SK-N-SH treated with all-trans-retinoic acid at 6 μM for 48 hours (cell line): ENCODE results near the gene ZNF853.
"Not testable (repeated sequence)": the region's sequence is repeated elsewhere in the genome, so short reads cannot be mapped to it uniquely, and the experiment has no call there.

Experiments
- ATAC-seq: fragments of 200-7000 bp; cut with Tn5 transposase; 3 replicates; pipeline ENCODE4 v1.9.1; 2020; ENCODE audit warnings: mild to moderate bottlenecking, moderate library complexity
- ARNTL ChIP-seq: fragments of 450-650 bp; formaldehyde crosslinking; IDR thresholded peaks from 2 replicates; pipeline ENCODE4 v1.5.0; 2020; ENCODE audit warnings: low read depth, mild to moderate bottlenecking, moderate library complexity, borderline replicate concordance
- BACH2 ChIP-seq: fragments of 250-450 bp; sonication (Bioruptor Pico); IDR thresholded peaks from 2 replicates; pipeline ENCODE4 v1.9.0; 2021; ENCODE audit warnings: mild to moderate bottlenecking, borderline replicate concordance
- CSDC2 ChIP-seq: fragments of 250-450 bp; sonication (Bioruptor Pico); IDR thresholded peaks from 2 replicates; pipeline ENCODE4 v1.5.0; 2020; ENCODE audit warnings: mild to moderate bottlenecking, moderate library complexity
- ESRRG ChIP-seq: fragments of 250-450 bp; sonication (Bioruptor Pico); IDR thresholded peaks from 2 replicates; pipeline ENCODE4 v1.6.1; 2021; ENCODE audit warnings: mild to moderate bottlenecking
- GLIS3 ChIP-seq: fragments of 250-450 bp; sonication (Bioruptor Pico); IDR thresholded peaks from 2 replicates; pipeline ENCODE4 v1.5.0; 2020; ENCODE audit warnings: mild to moderate bottlenecking, moderate library complexity
- ISL1 ChIP-seq: fragments of 250-450 bp; sonication (Bioruptor Pico); IDR thresholded peaks from 2 replicates; pipeline ENCODE4 v2.1.2; 2022; ENCODE audit warnings: mild to moderate bottlenecking, moderate library complexity
- OSR1 ChIP-seq: fragments of 250-450 bp; sonication (Bioruptor Pico); IDR thresholded peaks from 2 replicates; pipeline ENCODE4 v1.8.0; 2022; ENCODE audit warnings: moderate library complexity, mild to moderate bottlenecking, inconsistent platforms
- PPARA ChIP-seq: fragments of 250-450 bp; sonication (Bioruptor Pico); IDR thresholded peaks from 2 replicates; pipeline ENCODE4 v1.5.0; 2020; ENCODE audit warnings: mild to moderate bottlenecking, borderline replicate concordance
- RARB ChIP-seq: fragments of 250-450 bp; sonication (Bioruptor Pico); IDR thresholded peaks from 2 replicates; pipeline ENCODE4 v1.8.0; 2021; ENCODE audit warnings: mild to moderate bottlenecking, moderate library complexity
- TCF4 ChIP-seq: fragments of 250-450 bp; sonication (Bioruptor Pico); IDR thresholded peaks from 2 replicates; pipeline ENCODE4 v1.8.0; 2021; ENCODE audit warnings: mild to moderate bottlenecking, moderate library complexity, borderline replicate concordance
- TOX ChIP-seq: fragments of 250-450 bp; sonication (Bioruptor Pico); IDR thresholded peaks from 2 replicates; pipeline ENCODE4 v1.8.0; 2021; ENCODE audit warnings: mild to moderate bottlenecking, moderate library complexity, borderline replicate concordance
- ZC3H10 ChIP-seq: fragments of 250-450 bp; sonication (Bioruptor Pico); IDR thresholded peaks from 2 replicates; pipeline ENCODE4 v1.5.1; 2021; ENCODE audit warnings: mild to moderate bottlenecking, moderate library complexity
- ZFP30 ChIP-seq: fragments of 450-650 bp; formaldehyde crosslinking; IDR thresholded peaks from 2 replicates; pipeline ENCODE4 v1.5.0; 2022; ENCODE audit warnings: mild to moderate bottlenecking, moderate library complexity
- ZNF565 ChIP-seq: fragments of 450-650 bp; formaldehyde crosslinking; conservative IDR thresholded peaks from 2 replicates; pipeline ENCODE4 v1.5.0; 2020; ENCODE audit warnings: low read depth, mild to moderate bottlenecking, moderate library complexity
- ZNF70 ChIP-seq: fragments of 450-650 bp; formaldehyde crosslinking; IDR thresholded peaks from 2 replicates; pipeline ENCODE4 v1.5.0; 2020; ENCODE audit warnings: mild to moderate bottlenecking, moderate library complexity
- ZNF8 ChIP-seq: fragments of 450-650 bp; formaldehyde crosslinking; IDR thresholded peaks from 2 replicates; pipeline ENCODE4 v1.5.0; 2020; ENCODE audit warnings: mild to moderate bottlenecking, moderate library complexity
- TF ChIP-seq, protein P1 (sequence below): fragments of 250-450 bp; sonication (Bioruptor Pico); IDR thresholded peaks from 2 replicates; pipeline ENCODE4 v1.5.0; 2020; ENCODE audit warnings: mild to moderate bottlenecking, moderate library complexity
- TF ChIP-seq, protein P2 (sequence below): fragments of 250-450 bp; sonication (Bioruptor Pico); IDR thresholded peaks from 2 replicates; pipeline ENCODE4 v1.5.1; 2020; ENCODE audit warnings: low read depth, mild to moderate bottlenecking, moderate library complexity
- TF ChIP-seq, protein P3 (sequence below): fragments of 250-450 bp; sonication (Bioruptor Pico); IDR thresholded peaks from 2 replicates; pipeline ENCODE4 v1.5.1; 2021; ENCODE audit warnings: mild to moderate bottlenecking, moderate library complexity
- TF ChIP-seq, protein P4 (sequence below): fragments of 250-450 bp; sonication (Bioruptor Pico); IDR thresholded peaks from 2 replicates; pipeline ENCODE4 v1.8.0; 2020; ENCODE audit warnings: mild to moderate bottlenecking, moderate library complexity, borderline replicate concordance

The ZNF853 gene

DNA sequence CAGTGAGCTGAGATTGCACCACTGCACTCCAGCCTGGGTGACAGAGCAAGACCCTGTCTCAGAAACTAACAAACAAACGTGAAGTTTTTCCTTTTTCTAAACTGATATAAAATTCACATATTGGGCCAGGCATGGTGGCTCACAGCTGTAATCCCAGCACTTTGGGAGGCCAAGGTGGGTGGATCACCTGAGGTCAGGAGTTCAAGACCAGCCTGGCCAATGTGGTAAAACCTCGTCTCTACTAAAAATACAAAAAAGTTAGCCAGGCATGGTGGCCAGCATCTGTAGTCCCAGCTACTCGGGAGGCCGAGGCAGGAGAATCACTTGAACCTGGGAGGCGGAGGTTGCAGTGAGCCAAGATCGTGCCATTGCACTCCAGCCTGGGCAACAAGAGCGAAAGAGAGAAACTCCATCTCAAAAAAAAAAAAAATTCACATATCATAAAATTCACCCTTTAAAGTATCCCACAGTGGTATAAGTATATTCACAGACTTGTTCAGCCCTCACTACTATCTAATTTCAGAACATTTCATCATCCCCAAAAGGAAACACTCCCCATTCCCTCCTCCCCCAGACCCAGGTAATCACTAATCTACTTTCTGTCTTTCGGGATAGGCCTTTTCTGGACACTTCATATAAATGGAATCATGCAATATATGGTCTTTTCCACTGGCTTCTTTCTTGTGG is 29.5 kb upstream of the ZNF853 start:
- not testable (repeated sequence) for ATAC-seq

DNA sequence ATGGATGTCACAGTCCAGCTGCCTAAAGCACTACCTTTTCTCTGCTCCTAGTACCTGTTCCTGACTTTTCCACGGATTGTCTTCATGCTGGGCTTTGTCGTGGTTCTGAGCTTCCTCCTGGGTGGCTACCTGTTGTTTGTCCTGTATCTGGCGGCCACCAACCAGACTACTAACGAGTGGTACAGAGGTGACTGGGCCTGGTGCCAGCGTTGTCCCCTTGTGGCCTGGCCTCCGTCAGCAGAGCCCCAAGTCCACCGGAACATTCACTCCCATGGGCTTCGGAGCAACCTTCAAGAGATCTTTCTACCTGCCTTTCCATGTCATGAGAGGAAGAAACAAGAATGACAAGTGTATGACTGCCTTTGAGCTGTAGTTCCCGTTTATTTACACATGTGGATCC is 26.8 kb upstream of the ZNF853 start:
- no peak for ATAC-seq
- TF ChIP-seq ISL1 = no peak
- no peak for TF ChIP-seq ZC3H10 (CRISPR knock-in tag)

DNA sequence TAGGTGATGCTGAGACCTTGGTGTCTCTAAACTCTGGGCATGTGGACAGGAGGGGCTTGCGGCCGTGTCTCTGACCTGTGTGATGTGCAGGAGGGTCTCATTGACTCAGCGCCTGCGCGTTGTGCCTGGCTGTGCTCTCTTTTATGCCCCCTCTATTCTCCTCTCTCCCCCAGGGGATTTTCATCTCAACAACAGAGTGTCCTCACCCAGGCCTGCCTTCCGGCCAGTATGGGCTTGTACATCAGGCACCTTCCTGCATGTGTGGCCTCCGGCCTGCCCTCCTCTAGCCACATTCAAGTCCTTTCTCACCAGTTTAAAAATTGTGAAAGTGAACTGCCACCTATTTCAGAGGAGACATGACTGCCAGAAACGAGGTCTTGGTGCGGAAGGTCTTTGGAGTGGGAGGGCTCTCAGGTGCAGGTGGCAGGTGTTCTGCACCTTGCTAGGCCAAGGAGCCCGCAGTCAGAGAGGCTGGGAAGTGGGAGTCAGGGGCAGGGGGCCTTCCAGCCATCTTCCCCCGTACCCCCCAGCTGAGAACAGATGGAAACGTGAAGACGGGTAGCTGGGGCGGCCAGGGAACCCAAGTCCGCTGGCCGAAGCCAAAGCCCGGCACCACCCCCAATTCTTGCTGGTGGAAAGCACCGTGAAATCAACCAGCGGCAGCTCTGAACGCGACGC is 26.1 kb upstream of the ZNF853 start:
- TF ChIP-seq GLIS3 (CRISPR knock-in tag) = 0 out of 2 replicates have a peak, but pooled peaks have one; percentile 11
- TF ChIP-seq, protein P1, sequence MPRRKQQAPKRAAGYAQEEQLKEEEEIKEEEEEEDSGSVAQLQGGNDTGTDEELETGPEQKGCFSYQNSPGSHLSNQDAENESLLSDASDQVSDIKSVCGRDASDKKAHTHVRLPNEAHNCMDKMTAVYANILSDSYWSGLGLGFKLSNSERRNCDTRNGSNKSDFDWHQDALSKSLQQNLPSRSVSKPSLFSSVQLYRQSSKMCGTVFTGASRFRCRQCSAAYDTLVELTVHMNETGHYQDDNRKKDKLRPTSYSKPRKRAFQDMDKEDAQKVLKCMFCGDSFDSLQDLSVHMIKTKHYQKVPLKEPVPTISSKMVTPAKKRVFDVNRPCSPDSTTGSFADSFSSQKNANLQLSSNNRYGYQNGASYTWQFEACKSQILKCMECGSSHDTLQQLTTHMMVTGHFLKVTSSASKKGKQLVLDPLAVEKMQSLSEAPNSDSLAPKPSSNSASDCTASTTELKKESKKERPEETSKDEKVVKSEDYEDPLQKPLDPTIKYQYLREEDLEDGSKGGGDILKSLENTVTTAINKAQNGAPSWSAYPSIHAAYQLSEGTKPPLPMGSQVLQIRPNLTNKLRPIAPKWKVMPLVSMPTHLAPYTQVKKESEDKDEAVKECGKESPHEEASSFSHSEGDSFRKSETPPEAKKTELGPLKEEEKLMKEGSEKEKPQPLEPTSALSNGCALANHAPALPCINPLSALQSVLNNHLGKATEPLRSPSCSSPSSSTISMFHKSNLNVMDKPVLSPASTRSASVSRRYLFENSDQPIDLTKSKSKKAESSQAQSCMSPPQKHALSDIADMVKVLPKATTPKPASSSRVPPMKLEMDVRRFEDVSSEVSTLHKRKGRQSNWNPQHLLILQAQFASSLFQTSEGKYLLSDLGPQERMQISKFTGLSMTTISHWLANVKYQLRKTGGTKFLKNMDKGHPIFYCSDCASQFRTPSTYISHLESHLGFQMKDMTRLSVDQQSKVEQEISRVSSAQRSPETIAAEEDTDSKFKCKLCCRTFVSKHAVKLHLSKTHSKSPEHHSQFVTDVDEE = no peak
- TF ChIP-seq ESRRG = peak; percentile 77; the same call in 1 of the 2 replicates
- ATAC-seq = no peak

DNA sequence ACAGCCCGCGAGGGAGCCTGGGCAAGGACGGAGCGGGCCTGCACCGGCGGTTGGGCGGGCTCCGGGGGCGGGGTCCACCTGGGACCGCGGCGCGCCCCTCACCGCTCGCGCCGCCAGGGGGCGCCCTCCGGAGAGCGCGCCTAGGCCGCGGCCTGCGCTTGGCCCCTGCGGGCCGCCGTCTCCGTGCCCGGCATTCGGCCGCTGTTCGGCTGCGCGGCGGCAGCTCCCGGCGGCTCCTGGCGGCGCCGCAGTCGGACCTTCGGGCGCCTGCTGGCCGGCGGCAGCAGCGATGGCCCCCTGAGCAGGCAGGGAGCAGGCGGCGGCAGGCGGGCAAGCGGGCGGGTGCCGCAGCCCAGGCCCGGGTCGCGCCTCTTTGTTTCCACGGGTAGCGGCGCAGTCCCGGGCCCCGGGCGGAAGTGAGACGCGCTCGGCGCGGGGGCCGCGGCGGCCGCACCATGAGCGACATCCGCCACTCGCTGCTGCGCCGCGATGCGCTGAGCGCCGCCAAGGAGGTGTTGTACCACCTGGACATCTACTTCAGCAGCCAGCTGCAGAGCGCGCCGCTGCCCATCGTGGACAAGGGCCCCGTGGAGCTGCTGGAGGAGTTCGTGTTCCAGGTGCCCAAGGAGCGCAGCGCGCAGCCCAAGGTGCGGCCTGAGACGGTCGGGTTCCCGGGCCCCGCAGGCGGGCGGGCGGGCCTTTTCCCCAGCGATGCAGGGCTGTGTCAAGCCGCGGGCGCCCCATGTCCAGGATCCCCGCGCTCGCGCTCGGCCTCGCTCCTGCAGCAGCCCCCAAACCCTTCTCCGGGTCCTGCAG is 25.4 kb upstream of the ZNF853 start, which contains the start of gene INTS15:
Gene INTS15 (plus strand): TSS at position 193 of the 816 bp plus-strand sequence. CDS start 263 bp downstream, at position 456.
- ATAC-seq = peak; percentile 86
- TF ChIP-seq PPARA (peak; percentile 32; the same call in 1 of the 2 replicates), RARB (CRISPR knock-in tag) (no peak), ZNF8 (no peak), CSDC2 (0 out of 2 replicates have a peak, but pooled peaks have one; percentile 46), ZC3H10 (CRISPR knock-in tag) (0 out of 2 replicates have a peak, but pooled peaks have one; percentile 48)

DNA sequence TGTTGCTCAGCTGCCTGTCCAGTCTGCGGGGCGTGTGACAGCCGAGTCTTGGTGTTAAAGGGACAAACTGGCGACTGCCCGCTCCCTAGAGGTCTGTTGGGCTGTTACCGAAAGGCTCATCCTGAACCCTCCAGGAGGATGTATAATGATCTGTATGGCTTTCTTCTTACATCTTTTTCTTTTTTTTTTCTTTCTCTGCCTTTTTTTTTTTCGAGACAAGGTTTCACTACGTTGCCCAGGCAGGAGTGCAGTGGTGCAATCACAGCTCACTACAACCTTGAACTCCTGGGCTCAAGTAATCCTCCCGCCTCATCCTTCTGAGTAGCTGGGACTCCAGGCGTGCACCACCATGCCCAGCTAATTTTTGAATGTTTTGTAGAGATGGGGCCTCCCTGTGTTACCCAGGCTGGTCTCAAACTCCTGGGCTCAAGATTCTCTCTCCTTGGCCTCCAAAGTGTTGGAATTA is 24.7 kb upstream of the ZNF853 start:
- peak; percentile 74 for ATAC-seq
- TF ChIP-seq BACH2 = no peak
- TF ChIP-seq ZFP30 (CRISPR knock-in tag) = no peak
- no peak for TF ChIP-seq TCF4 (CRISPR knock-in tag)
- TF ChIP-seq, protein P2, sequence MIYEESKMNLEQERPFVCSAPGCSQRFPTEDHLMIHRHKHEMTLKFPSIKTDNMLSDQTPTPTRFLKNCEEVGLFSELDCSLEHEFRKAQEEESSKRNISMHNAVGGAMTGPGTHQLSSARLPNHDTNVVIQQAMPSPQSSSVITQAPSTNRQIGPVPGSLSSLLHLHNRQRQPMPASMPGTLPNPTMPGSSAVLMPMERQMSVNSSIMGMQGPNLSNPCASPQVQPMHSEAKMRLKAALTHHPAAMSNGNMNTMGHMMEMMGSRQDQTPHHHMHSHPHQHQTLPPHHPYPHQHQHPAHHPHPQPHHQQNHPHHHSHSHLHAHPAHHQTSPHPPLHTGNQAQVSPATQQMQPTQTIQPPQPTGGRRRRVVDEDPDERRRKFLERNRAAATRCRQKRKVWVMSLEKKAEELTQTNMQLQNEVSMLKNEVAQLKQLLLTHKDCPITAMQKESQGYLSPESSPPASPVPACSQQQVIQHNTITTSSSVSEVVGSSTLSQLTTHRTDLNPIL (CRISPR knock-in tag) = no peak
- TF ChIP-seq ZNF565 (CRISPR knock-in tag) = no peak
- no peak for TF ChIP-seq ISL1
- TF ChIP-seq OSR1 (CRISPR knock-in tag) = no peak
- TF ChIP-seq, protein P3, sequence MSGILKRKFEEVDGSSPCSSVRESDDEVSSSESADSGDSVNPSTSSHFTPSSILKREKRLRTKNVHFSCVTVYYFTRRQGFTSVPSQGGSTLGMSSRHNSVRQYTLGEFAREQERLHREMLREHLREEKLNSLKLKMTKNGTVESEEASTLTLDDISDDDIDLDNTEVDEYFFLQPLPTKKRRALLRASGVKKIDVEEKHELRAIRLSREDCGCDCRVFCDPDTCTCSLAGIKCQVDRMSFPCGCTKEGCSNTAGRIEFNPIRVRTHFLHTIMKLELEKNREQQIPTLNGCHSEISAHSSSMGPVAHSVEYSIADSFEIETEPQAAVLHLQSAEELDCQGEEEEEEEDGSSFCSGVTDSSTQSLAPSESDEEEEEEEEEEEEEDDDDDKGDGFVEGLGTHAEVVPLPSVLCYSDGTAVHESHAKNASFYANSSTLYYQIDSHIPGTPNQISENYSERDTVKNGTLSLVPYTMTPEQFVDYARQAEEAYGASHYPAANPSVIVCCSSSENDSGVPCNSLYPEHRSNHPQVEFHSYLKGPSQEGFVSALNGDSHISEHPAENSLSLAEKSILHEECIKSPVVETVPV (CRISPR knock-in tag) = no peak
- no peak for TF ChIP-seq TOX (CRISPR knock-in tag)
- no peak for TF ChIP-seq ZNF70
- TF ChIP-seq GLIS3 (CRISPR knock-in tag) = no peak
- TF ChIP-seq, protein P4, sequence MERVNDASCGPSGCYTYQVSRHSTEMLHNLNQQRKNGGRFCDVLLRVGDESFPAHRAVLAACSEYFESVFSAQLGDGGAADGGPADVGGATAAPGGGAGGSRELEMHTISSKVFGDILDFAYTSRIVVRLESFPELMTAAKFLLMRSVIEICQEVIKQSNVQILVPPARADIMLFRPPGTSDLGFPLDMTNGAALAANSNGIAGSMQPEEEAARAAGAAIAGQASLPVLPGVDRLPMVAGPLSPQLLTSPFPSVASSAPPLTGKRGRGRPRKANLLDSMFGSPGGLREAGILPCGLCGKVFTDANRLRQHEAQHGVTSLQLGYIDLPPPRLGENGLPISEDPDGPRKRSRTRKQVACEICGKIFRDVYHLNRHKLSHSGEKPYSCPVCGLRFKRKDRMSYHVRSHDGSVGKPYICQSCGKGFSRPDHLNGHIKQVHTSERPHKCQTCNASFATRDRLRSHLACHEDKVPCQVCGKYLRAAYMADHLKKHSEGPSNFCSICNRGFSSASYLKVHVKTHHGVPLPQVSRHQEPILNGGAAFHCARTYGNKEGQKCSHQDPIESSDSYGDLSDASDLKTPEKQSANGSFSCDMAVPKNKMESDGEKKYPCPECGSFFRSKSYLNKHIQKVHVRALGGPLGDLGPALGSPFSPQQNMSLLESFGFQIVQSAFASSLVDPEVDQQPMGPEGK (CRISPR knock-in tag) = no peak
- TF ChIP-seq CSDC2 = no peak
- TF ChIP-seq RARB (CRISPR knock-in tag) = no peak
- TF ChIP-seq ESRRG = no peak
- TF ChIP-seq ARNTL (CRISPR knock-in tag) = no peak
- TF ChIP-seq, protein P1 = no peak
